Measurements from ENCODE around the gene DYNC1I1.

Gene DYNC1I1

GRCh38 chr7:95772298-95772770 lies at the start of gene DYNC1I1:
DYNC1I1 (plus strand) TSS chr7:95772554; CDS start chr7:95804730, 32,176 bp downstream.
- DNase-seq (ENCODE audit: low read depth in 4 of 4, low spot score in 1 of 4), result peak in 2 of 4 experiments; percentile 5 to 17

- DNase-seq (ENCODE audit: low read depth in 4 of 4, low spot score in 1 of 4), result no peak
Measured at GRCh38 chr7:95723583-95724180, 48.7 kb upstream of the DYNC1I1 start.

GRCh38 chr7:95725205-95725604 lies 47.1 kb upstream of the DYNC1I1 start:
- no peak for DNase-seq (ENCODE audit: low read depth in 4 of 4, low spot score in 1 of 4)

- DNase-seq (ENCODE audit: low read depth in 4 of 4, low spot score in 1 of 4), result no peak
Measured at GRCh38 chr7:95730493-95731280, 41.7 kb upstream of the DYNC1I1 start.

- no peak for DNase-seq (ENCODE audit: low read depth in 4 of 4, low spot score in 1 of 4)
Measured at GRCh38 chr7:95736635-95737034, 35.7 kb upstream of the DYNC1I1 start.

- no peak for DNase-seq (ENCODE audit: low read depth in 4 of 4, low spot score in 1 of 4)
Measured at GRCh38 chr7:95737828-95738505, 34.4 kb upstream of the DYNC1I1 start.

GRCh38 chr7:95749044-95749443 lies 23.3 kb upstream of the DYNC1I1 start:
- DNase-seq (ENCODE audit: low read depth in 4 of 4, low spot score in 1 of 4), result no peak

- DNase-seq (ENCODE audit: low read depth in 4 of 4, low spot score in 1 of 4), result no peak
Measured at GRCh38 chr7:95749515-95749914, 22.8 kb upstream of the DYNC1I1 start.

GRCh38 chr7:95753440-95753839 lies 18.9 kb upstream of the DYNC1I1 start:
- no peak for DNase-seq (ENCODE audit: low read depth in 4 of 4, low spot score in 1 of 4)

- no peak for DNase-seq (ENCODE audit: low read depth in 4 of 4, low spot score in 1 of 4)
Measured at GRCh38 chr7:95755277-95755934, 16.9 kb upstream of the DYNC1I1 start.

- DNase-seq (ENCODE audit: low read depth in 4 of 4, low spot score in 1 of 4), result no peak
Measured at GRCh38 chr7:95758187-95758586, 14.2 kb upstream of the DYNC1I1 start.

GRCh38 chr7:95766086-95766485 lies 6.3 kb upstream of the DYNC1I1 start:
- DNase-seq (ENCODE audit: low read depth in 4 of 4, low spot score in 1 of 4), result no peak

- no peak for DNase-seq (ENCODE audit: low read depth in 4 of 4, low spot score in 1 of 4)
Measured at GRCh38 chr7:95766657-95767056, 5.7 kb upstream of the DYNC1I1 start.

GRCh38 chr7:95772771-95773581 lies 622 bp downstream of the DYNC1I1 start:
- no peak for DNase-seq (ENCODE audit: low read depth in 4 of 4, low spot score in 1 of 4)

GRCh38 chr7:95776561-95777185 lies 4.3 kb downstream of the DYNC1I1 start:
- no peak for DNase-seq (ENCODE audit: low read depth in 4 of 4, low spot score in 1 of 4)

- no peak for DNase-seq (ENCODE audit: low read depth in 4 of 4, low spot score in 1 of 4)
Measured at GRCh38 chr7:95777269-95777668, 4.9 kb downstream of the DYNC1I1 start.

GRCh38 chr7:95780665-95781064 lies 8.3 kb downstream of the DYNC1I1 start:
- DNase-seq (ENCODE audit: low read depth in 4 of 4, low spot score in 1 of 4), result no peak

- no peak for DNase-seq (ENCODE audit: low read depth in 4 of 4, low spot score in 1 of 4)
Measured at GRCh38 chr7:95781961-95782586, 9.7 kb downstream of the DYNC1I1 start.

GRCh38 chr7:95784796-95785195 lies 12.4 kb downstream of the DYNC1I1 start:
- no peak for DNase-seq (ENCODE audit: low read depth in 4 of 4, low spot score in 1 of 4)

GRCh38 chr7:95788258-95788657 lies 15.9 kb downstream of the DYNC1I1 start:
- DNase-seq (ENCODE audit: low read depth in 4 of 4, low spot score in 1 of 4), result no peak
